Body of pancreas (tissue), 4 donors: ENCODE results near the gene ANXA9.

Experiments used
- CTCF ChIP-seq, 7 experiments: fragments of 450-650 bp in 4 of 7; fragments of 200-600 bp in 3 of 7; sonication (generic) in 3 of 7; IDR thresholded peaks; one replicate each; pipeline ENCODE4 v1.5.1; 2016 to 2019; ENCODE audit warnings: antibody characterized with exemption in 7 of 7
- POLR2A ChIP-seq, 3 donors: fragments of 450-650 bp; IDR thresholded peaks; one replicate each; pipeline ENCODE4 v1.6.1; 2016; ENCODE audit warnings: antibody characterized with exemption in 3 of 3, mild to moderate bottlenecking in 2 of 3

- TF ChIP-seq CTCF (IDR thresholded peaks at IDR 0.05) (no peak), POLR2A (IDR thresholded peaks at IDR 0.05) (no peak)
Observed at GRCh38 chr1:151002051-151002450, 20.0 kb downstream of the ANXA9 start.
